ENCODE data around the gene RCBTB2.

Gene RCBTB2

DNA sequence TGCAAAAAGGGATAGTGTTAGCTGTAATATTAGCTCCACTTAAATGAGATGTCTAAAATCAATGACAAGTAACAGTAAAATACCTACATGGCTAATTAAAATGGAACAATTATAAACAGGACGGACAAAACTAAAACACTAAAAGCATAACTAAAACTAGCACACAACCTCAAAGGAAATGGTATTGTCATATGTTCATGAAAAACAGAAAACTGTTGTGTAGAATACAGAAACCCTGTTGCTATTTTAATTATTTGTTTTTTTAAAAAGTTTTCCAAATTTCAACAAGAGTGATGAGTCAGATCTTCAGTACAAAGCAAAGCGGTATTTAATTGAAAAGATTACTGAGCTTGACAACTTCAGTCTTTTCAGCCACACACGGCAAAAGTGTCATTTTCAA, 4.2 kb downstream of the RCBTB2 start:
- no peak for DNase-seq

DNA sequence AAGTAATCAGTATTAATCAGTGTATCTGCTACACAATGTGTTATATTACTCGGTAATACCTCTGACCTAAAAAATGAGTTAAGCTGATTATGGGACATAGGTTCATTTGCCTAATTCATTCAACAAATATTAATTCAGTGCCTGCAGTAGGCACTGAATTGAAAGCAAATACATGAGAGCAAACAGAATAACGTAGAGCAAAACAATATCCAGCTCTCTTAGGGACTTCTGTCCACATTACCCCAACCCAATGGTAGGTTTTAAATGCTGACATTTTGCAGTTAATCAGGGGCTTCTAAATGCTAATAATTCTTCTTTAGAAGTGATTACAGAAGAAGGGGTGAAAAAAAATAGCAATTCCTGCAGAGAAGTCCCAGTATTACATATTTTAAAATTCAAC, 4.9 kb downstream of the RCBTB2 start:
- DNase-seq, result no peak

DNA sequence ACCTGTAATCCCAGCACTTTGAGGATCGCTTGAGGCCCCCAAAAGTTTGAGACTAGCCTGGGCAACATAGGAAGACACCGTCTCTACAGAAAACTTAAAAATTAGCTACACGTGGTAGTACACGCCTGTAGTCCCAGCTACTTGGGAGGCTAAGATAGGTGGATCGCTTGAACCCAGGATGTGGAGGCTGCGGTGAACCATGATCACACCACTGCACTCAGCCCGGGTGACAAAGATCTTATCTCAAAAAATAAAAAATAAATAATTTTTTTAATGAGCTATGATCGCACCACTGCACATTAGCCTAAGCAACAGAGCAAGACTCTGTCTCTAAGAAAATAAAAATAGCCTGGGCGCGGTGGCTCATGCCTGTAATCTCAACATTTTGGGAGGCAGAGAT, 6.6 kb downstream of the RCBTB2 start:
- peak; percentile 42 to 62 for DNase-seq

DNA sequence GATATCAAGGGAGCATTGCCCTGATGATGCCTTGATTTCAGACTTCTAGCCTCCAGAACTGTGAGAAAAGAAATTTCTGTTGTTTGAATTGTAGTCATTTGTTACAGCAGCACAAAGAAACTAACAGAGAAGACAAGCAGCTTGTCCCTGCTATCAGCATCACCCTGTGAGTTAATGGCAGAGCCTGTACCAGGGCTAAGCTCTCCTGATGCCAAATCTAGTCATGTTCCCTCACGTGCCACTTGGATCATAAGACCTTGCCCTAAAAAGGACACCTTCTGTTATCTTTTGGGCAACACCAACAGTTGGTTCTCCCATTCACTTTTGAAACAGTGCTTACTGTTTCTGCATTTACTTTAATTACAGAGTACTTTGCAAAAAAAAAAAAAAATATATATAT, 14.8 kb downstream of the RCBTB2 start:
- DNase-seq, result no peak

DNA sequence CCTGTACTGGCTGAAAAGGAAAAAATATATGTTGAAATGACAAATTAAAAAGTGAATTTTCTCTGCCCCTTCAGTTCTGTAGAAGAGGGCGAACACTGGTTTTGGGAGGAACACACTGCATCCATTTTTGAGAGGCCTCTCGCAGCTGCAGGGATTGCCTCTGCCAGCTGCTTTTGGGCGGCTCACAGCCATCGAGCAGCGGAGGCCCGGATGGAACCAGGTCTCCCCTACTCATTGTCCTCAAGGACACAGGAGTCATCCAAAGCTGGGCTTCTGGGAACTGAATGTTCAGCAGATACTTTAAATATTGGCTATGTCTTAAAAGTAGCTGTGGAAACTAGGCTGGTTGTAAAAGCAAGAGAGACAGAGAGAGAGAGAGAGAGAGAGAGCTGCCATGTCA, 17.1 kb downstream of the RCBTB2 start:
- DNase-seq, result no peak

DNA sequence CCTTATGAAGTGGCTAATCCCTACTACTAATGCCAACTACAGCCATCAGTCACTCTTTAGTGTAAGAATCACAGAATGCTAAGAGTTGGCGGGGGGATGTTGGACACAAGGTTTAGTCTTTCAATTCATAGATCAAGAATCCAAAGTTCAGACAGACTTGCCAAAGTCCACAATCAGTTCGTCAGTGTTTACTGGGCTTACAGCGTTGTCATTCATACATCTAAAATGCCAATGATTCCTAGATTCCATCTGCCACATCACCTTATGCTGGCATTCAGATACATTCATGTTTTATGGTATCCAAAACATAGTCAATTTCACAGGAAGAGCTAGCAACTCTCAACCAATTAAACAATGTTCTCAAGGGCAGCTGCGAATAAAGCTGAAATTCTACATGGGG, 18.1 kb downstream of the RCBTB2 start:
- DNase-seq, result no peak

DNA sequence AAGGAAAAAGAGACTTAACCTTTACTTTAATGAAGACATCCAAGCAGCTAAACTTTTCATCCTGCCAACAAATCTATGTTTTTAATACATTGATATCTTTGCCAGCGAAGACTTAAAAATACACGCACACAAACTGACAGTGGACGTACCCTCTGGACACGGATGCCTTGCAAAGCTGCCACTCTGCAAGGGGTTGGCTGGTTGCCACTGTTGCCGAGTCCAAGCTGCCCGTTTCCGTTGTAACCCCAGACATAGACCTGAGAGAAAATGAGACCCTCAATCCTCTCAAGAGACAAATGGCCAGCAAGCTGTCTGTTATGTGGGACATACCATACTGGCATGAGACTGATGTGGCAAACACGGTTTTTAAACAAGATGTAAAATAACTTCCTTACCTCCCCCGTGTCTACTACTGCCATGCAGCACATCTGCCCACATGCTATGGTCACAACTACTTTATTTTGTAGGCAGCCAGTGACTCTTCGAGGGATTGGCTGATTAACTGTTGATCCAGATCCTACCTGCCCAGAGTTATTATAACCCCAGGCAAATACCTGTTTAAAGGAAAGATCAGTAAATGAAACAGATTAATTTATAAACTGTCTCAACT, 21.2 kb downstream of the RCBTB2 start:
- DNase-seq, result no peak

DNA sequence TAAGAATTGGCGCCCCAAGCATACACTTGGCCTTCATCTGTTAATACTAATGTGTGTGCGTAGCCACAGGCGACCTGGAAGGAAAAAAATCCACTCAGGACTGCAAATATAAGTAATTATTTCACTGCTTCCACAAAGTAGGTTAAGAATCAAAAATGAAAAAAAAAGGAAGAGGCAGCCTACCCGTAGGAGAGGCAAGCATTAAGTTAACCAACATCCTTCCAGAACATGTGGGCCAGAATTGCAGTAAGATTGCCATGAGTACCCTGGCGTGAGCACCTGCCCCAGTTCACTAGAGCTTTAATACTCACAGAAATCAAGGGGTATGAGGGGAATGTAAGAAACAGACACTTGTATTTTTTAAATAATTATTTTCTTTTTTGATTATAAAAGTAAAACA, 22.2 kb downstream of the RCBTB2 start:
- no peak for DNase-seq

DNA sequence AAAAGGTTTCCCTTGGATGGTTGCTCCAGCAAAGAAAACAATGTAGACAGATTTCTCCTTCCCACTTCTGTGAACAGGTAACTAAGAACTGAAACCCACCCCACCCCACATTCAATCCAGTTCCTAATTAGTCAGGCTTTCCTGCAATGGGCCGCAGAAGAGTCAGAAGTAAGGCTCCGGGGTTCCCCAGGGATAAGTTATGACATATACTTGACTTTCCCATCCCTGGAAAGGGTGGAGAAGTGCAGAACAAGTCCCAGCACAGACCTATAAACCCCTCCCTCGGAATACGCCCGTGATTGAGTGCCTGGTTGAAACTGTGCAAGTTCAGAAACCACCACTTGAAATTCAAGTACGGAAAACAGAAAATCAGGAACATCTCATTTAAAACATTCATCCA, 24.9 kb downstream of the RCBTB2 start:
- no peak for DNase-seq

DNA sequence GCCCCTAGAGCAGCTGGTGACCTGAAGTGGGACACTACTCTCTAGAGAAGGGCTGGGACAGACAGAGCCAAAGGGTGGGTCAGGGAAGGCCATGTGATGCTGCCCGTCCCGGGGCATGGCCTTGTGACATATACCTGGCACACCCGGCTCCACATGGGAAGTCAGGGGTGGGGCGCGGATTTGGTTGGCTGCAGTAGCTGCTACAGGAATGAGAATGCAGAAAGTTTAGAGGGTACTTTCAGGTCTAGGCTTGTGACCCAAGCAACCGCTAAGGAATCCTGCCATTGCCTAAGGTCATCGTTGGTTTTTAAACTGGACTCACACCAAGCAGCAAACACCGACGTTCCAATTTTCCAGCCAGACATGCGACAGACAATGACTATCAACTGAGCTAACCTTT, 25.9 kb downstream of the RCBTB2 start:
- DNase-seq, result no peak

DNA sequence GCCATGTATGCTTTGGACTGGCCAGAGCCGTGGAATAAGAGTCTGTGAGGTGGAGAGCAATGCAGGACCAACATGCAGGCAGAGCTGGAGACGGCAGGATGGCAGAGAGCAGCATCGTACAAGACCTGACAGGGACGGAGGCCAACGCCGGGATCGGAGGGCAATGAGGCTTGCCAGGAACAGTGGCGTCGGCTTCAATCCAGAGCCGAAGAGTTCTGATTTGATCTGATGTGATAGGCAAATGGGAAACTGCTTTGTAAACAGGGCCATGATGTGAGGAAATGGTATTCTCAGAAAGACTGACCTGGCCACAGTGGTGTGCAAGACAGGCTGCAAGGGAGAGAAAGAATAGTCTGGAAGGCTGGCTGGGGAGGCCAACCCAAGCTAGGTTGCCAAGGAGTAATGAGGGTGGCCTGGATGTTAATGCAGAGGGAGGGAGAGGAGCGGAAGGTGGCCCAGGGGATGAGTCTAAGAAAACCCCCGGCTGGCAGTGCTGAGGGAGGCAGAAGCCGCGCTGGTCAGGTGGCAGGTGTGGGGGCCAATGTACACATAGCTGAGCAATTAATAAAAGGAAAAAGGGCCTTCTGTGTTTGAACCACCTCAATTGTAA, 26.7 kb downstream of the RCBTB2 start:
- DNase-seq, result no peak

DNA sequence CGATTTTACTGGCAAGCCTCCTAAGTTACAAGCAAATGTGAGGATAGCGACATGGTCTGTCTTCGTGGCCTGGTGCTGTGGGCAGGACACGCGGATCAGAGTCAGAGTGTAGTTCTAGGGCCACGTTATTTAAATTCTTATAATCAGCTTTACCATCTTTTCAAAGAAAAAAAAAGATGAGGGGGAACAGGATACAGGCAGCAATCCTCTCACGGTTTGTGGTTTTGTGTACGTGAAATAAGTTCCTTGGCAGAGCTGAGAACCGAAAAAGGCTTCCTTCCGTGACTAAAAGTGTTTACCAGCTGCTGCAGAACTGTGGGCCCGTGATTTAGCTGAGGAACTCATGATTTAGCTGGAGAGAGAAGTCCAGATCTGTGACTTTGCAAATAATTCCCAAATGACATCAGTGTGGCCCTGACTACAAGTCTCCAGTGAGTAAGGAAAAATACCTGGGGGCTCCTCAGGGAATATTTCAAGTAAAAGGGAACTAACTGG, 27.2 kb downstream of the RCBTB2 start:
- peak; percentile 72 to 80 for DNase-seq

DNA sequence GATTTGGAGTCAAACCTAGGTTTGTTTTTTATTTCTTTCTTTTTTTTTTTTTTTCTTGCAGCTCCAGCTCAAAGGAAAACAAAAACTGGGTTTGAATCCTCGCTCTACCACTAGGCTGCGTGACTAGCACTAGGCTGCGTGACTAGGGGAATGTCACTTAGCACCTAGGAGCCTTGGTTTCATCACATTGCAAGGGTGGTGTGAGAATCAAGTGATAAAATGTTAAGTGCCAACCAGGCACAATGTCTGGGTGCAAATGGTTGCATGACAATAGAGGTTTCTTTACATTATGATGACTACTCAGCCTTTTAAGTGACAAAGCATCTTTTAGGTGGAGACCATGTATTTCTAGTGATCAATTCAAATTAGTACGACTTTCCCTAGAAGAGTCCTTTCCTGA, 27.9 kb downstream of the RCBTB2 start:
- DNase-seq, result peak; percentile 32 to 58

DNA sequence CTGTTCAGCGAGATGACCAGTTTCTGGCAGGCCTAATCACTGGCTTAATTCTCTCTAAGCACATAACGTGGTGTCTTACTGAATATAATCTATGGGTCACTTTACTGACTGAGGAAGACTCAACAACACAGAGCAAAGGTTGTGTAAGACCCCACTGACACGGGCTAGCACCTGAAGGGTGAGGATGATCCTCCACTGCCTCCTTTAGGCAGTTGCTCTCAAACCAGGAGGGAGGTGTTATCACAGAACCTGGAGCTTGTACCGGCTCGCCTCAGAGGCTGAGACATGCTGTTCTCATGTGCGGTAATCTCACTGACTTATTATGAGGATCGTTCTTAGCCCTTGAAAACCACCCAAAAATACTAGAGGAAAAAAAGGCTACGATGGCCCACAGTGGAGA, 28.3 kb downstream of the RCBTB2 start:
- DNase-seq, result no peak

DNA sequence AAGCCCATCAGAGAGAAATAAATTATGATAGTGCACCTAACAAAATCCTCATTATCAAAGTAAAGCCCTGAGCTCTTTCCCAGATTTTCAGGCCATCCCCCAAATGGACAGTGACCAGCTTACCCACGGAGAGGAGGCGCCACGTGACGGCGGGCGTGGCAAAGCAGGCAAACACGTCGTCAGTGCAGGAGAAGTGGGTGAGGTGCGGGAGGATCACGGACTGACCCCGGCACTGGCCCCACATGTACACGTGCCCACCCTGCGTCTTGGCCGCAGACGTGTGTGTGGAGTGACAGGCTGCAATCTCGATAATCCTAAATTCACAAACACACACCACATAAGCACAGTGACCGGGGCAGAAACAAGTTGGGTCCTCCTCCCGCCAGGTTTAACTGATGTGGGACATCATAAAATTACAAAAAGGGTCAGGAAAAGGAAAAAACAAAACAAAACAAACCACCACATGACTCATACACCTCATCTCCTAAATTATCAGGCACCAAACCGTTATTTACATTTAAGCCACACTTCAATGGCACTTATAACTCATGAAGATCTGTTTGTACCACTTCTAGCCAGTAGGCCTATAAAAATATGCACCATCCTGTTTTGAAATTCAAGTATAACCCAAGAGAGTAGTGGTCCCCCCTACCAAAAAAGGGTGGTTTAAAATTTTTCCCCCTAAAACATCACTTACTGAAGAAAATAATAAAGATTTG, 30.1 kb downstream of the RCBTB2 start:
- no peak for DNase-seq

DNA sequence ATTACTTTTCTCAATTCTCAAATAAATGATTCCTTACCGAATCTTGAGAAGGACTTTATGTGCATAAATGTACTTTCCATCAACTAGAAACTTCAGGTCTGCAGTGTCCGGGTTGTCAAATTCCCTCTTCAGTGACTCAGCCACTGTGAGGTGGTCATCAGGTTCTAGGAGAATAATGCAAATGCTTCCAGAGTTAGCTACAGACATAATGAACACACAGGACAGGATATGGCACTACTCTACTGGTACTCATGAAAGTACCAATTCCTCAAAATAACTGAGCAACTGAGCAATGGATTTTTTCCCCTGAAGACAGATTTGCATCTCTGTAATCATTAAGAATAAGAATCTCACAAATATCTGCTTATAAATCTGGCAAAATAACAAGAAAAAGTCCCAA, 31.2 kb downstream of the RCBTB2 start:
- no peak for DNase-seq

DNA sequence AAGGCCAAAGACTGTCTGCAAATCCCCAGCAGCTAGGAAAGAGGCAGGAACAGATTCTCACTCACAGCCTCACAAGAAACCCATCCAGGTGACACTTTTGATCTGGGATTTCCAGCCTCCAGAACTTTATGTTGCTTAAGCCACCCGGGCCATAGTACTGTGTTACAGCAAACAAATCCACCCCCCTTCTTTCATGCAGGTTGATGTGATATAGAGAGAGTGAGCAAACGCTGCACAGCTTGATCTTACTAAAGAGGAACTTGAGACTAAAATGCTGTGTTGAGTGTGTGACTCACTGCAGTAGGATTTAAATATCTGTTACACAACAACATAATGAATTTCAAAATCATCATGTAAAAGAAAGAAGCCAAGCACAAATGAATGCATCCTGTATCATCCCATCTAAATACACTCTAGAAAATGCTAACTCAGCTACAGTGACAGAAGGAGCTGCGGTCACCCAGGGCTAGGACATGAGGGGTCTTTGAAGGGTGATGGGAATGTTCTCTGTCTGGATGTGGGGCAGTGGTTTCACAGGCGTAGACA, 32.2 kb downstream of the RCBTB2 start:
- peak in 1 of 2 donors; percentile 34 for DNase-seq

DNA sequence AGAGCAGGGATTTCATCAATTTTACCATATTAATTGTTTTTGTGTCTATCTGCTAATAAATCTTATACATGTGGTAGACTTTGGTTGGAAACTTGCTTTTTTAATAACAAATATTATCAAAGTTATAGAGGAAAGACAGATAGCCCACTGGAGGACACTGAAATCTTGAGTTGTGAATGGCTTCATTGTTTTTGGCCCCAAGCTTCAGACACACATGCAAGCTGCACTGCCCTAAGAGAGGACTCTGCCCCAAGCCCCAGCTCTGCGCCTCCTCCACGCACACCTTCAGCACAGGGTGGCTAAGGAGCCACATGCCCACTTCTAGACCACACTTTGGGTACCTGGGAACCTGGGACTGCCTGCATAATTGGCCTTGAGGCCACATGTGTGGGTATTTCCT, 35.2 kb downstream of the RCBTB2 start:
- DNase-seq, result no peak

DNA sequence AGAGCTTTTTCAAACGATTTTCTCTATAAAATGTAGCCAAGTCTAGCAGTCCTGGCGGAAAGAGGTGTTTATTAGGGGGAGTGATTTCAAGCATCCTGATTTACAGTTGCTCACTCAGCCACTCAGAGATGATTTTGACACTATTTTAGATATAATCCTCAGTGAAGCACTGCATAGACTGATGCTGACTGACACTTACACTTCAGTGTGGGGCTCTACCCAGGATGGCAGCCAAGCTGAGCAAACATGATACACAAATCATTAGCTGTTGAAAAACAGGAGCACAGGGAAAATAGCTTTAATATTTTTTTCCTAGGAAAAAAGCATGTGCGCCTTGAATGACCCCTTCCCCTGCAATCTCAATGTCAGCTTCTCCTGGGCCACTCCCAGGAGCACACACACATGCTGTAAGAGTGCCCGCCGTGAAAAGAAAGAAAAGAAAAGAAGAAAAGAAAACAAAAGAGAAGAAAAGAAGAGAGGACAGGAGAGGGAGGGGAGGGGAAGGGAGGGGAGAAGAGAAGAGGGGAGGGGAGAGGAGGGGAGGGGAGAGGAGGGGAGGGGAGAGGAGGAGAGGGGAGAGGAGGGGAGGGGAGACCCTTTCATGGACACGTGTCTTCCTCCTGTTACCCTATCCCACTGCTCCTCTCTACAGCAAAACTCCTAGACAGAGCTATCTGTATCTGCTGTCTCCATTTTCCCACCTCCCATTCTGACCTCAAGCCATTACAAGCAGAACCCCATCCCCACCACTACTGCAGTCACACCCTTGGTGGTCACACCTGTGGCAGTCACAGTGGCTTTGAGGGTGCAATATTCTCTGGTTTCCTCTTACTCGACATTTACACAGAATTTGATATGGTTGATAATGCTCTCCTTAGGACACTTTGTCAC, 36.4 kb downstream of the RCBTB2 start:
- DNase-seq, result peak; percentile 50 to 66

DNA sequence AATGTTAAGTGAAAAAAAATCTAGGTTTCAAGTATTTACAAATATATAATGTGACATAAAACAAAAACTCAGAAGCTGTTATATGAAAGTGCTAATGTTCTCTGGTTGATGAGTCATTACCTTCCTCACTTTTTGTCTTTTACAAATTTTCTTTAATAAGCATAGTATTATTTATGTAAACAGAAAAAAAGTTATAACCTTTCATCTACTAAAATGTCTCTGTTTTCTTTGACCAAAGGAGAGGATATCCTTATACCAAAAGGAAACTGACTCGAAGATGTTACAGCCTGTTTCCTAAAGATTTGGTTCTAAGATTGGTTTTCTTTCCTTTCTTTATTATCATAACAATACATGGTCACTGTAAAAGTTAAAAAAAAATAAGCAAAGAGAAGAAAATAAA, 38.0 kb downstream of the RCBTB2 start:
- DNase-seq, result no peak

DNA sequence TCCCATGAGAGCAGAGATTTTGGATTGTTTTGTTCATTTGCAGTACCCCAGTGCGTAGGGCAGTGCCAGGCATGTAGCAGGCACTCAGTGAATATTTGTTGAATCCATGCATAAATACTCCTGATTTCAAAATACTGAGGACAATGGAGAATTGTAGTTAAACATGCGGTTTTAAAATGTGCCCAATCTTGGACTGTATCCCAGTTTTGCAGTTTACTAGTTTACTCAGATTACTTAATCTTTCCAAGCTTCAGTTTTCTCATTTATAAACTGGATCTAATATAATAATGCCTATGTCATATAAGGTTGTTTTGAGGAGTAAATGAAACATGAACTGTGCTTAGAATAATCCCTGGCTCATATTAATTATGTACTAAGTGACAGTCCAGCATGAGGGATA, 39.0 kb downstream of the RCBTB2 start:
- no peak for DNase-seq

DNA sequence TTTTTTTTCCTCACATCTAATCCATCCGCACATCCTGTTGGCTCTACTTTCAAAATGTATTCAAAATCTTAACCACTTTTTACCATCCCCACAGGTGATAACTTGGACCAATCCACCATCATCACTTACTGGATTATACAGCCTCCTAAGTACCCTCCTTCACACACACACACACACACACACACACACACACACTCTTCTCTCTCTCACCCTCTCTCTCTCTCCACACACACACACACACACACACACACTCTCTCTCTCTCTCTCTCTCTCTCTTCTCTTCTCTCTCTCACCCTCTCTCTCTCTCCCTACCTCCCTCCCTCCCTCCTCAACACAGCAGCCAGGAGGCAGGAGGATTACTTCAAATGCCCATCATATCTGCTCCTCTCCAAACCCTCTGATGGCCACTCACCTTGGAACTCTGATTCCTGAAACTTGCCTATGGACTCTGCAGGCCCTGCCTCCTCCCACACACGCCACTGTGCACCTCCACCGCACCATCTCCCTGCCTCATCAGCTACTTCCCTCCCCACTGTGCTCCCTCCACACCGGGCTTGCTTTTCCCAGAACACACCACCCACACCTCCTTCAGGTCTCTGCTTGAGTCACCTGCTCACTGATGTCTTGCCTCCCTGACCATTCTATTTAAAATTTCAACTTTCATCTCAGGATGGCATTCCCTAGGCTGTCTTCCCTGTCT, 39.7 kb downstream of the RCBTB2 start:
- peak; percentile 20 to 74 for DNase-seq

All from CD4-positive, alpha-beta T cell treated with Interleukin-4 for 1 hour (primary cell).